Astrocyte of the cerebellum (primary cell): ENCODE data around the gene DHRS12.

ENCODE experiments used
- DNase-seq: peaks from one replicate; pipeline ENCODE4 v3.0.0-alpha.2; 2011; ENCODE audit warnings: low read depth
- H3K4me3 ChIP-seq: 2 replicates; pipeline ENCODE4 v1.5.1; 2011; ENCODE audit warnings: mild to moderate bottlenecking, low read depth, low read length, moderate library complexity
- CTCF ChIP-seq: IDR thresholded peaks from 2 replicates; pipeline ENCODE4 v1.5.1; 2012; ENCODE audit warnings: low read length, low read depth, moderate library complexity, mild to moderate bottlenecking; ENCODE audit errors: missing control alignments
- in situ Hi-C: cut with HindIII; loops from 2 replicates; pipeline ENCODE4 v1.10.0; 2017; ENCODE audit warnings: low sequenced_read_pairs

The DHRS12 gene

GRCh38 chr13:51804295-51805172 is 571 bp upstream of the DHRS12 start:
- no peak for DNase-seq
- in situ Hi-C loops = no loop called here
- no peak for TF ChIP-seq CTCF
- peak overlapping the region; percentile 65 for H3K4me3 ChIP-seq

- H3K4me3 ChIP-seq = peak overlapping the region; percentile 65
- no peak for DNase-seq
- in situ Hi-C loops = no loop called here
- TF ChIP-seq CTCF = no peak
These were observed 1.1 kb downstream of the DHRS12 start for GRCh38 chr13:51802631-51803418.

- no peak overlapping the region for H3K4me3 ChIP-seq
- no peak for TF ChIP-seq CTCF
- no peak for DNase-seq
- in situ Hi-C loops = no loop called here
These were observed 2.3 kb downstream of the DHRS12 start for GRCh38 chr13:51801631-51802099.

- in situ Hi-C loops = no loop called here
- no peak overlapping the region for H3K4me3 ChIP-seq
- TF ChIP-seq CTCF = no peak
- DNase-seq = no peak
These were observed 3.5 kb downstream of the DHRS12 start for GRCh38 chr13:51800486-51800885.

GRCh38 chr13:51799261-51799660 is 4.7 kb downstream of the DHRS12 start:
- DNase-seq = no peak
- no peak for TF ChIP-seq CTCF
- in situ Hi-C loops = loop anchor here (25.0 kb wide), 1 partner anchor 362 kb away; no protein-coding TSS in a partner anchor
- no peak overlapping the region for H3K4me3 ChIP-seq

GRCh38 chr13:51797664-51798488 is 6.1 kb downstream of the DHRS12 start:
- in situ Hi-C loops = loop anchor here (25.0 kb wide), 1 partner anchor 361 kb away; no protein-coding TSS in a partner anchor
- peak; percentile 53 for TF ChIP-seq CTCF
- H3K4me3 ChIP-seq = no peak overlapping the region
- peak; percentile 37 for DNase-seq
